Mesendoderm (in vitro differentiated cells): ENCODE results near the gene C9orf57.
"Not testable (repeated sequence)": the region's sequence is repeated elsewhere in the genome, so short reads cannot be mapped to it uniquely, and the experiment has no call there.

ENCODE experiments used
- DNase-seq: peaks from one replicate; pipeline ENCODE4 v3.0.0; 2013
- H2AK5ac ChIP-seq: 2 replicates; pipeline ENCODE4 v1.6.1; 2013; ENCODE audit warnings: low read length, inconsistent platforms
- H2BK120ac ChIP-seq: 2 replicates; pipeline ENCODE4 v1.6.1; 2013; ENCODE audit warnings: low read depth, mild to moderate bottlenecking, low read length, moderate library complexity, mixed read lengths
- H2BK15ac ChIP-seq: replicated peaks from 2 replicates; pipeline ENCODE4 v1.6.1; 2013; ENCODE audit warnings: low read depth, mild to moderate bottlenecking, moderate library complexity
- H2BK5ac ChIP-seq: 2 replicates; pipeline ENCODE4 v1.6.1; 2013; ENCODE audit warnings: low read length, inconsistent platforms
- H3K18ac ChIP-seq: 2 replicates; pipeline ENCODE4 v1.6.1; 2013; ENCODE audit warnings: mild to moderate bottlenecking, low read length, mixed read lengths
- H3K23ac ChIP-seq: one replicate; pipeline ENCODE4 v1.6.1; 2013; ENCODE audit warnings: low read length
- H3K27ac ChIP-seq: 2 replicates; pipeline ENCODE4 v1.5.1; 2013; ENCODE audit warnings: low read depth, mild to moderate bottlenecking, inconsistent platforms, low read length, moderate library complexity
- H3K27me3 ChIP-seq: 2 replicates; pipeline ENCODE4 v1.6.1; 2013; ENCODE audit warnings: low read length, control low read depth, mild to moderate bottlenecking, inconsistent platforms; ENCODE audit not compliant: insufficient read depth, poor library complexity
- H3K36me3 ChIP-seq: 2 replicates; pipeline ENCODE4 v1.6.1; 2013; ENCODE audit warnings: low read length, inconsistent platforms; ENCODE audit not compliant: control insufficient read depth, insufficient read depth
- H3K4ac ChIP-seq: one replicate; pipeline ENCODE4 v1.6.1; 2013; ENCODE audit warnings: low read depth, mild to moderate bottlenecking, low read length, moderate library complexity
- H3K4me1 ChIP-seq: 2 replicates; pipeline ENCODE4 v1.6.1; 2013; ENCODE audit warnings: low read depth, low read length, inconsistent platforms; ENCODE audit not compliant: control insufficient read depth
- H3K4me2 ChIP-seq: 2 replicates; pipeline ENCODE4 v1.6.1; 2013; ENCODE audit warnings: low read length
- H3K4me3 ChIP-seq: 2 replicates; pipeline ENCODE4 v1.5.1; 2013; ENCODE audit warnings: mild to moderate bottlenecking, low read length
- H3K56ac ChIP-seq: one replicate; pipeline ENCODE4 v1.6.1; 2013; ENCODE audit warnings: low read length
- H3K79me1 ChIP-seq: 2 replicates; pipeline ENCODE4 v1.6.1; 2013; ENCODE audit warnings: low read length, inconsistent platforms
- H3K79me2 ChIP-seq: 2 replicates; pipeline ENCODE4 v1.6.1; 2013; ENCODE audit warnings: mild to moderate bottlenecking, low read length; ENCODE audit not compliant: control insufficient read depth, insufficient read depth
- H3K9ac ChIP-seq: 2 replicates; pipeline ENCODE4 v1.6.1; 2013; ENCODE audit warnings: low read length, inconsistent platforms
- H4K5ac ChIP-seq: one replicate; pipeline ENCODE4 v1.6.1; 2013; ENCODE audit warnings: low read length
- H4K8ac ChIP-seq: one replicate; pipeline ENCODE4 v1.6.1; 2013; ENCODE audit warnings: low read depth, mild to moderate bottlenecking, control low read depth, low read length, moderate library complexity
- whole genome bisulfite sequencing: extraction: QIAGEN DNeasy Blood & Tissue Kit; methylation state at CpG from one replicate; pipeline ENCODE4 v1.1.7; 2013; ENCODE audit warnings: low lambda C conversion rate, missing lambda C conversion rate; ENCODE audit not compliant: insufficient coverage; ENCODE audit errors: extremely low coverage; 5-methylcytosine and 5-hydroxymethylcytosine counted together

The C9orf57 gene

DNA sequence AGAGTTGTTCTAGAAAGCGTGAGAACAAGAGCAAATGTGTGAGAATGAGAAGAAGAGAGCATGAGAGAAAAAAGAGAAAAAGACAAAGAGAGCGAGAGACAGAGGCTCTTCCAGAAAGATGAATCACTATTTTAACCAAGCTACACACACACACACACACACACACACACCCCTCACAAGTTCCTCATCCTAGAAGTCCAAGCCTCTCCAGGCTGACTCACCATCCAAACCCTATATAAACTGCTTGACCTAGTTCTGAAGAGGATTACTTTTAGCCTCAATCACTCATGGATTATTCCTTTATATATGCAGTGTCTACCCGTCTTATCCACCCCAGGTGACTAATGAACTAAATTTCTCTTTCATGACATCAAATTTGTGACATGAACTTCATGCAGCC, 37.6 kb downstream of the C9orf57 start:
- Histone ChIP-seq H3K4ac (no peak overlapping the region), H3K56ac (no peak overlapping the region), H3K79me2 (no peaks in the 10 kb centered on the region), H3K27me3 (no peaks in the 10 kb centered on the region), H3K23ac (no peak overlapping the region), H2BK5ac (no peak overlapping the region), H4K8ac (no peak overlapping the region), H3K27ac (no peak overlapping the region), H3K36me3 (no peaks in the 10 kb centered on the region), H3K4me2 (no peak overlapping the region), H3K4me3 (no peak overlapping the region), H2AK5ac (no peak overlapping the region), H2BK15ac (no peak overlapping the region), H4K5ac (no peak overlapping the region), H3K18ac (no peak overlapping the region), H3K79me1 (no peaks in the 10 kb centered on the region), H3K4me1 (no peaks in the 10 kb centered on the region), H3K9ac (no peak overlapping the region), H2BK120ac (no peak overlapping the region)
- no peak for DNase-seq
- no CpG with 5 or more reads among the region's 3 CpGs for WGBS

- Histone ChIP-seq H3K18ac (no peak overlapping the region), H3K79me2 (no peaks in the 10 kb centered on the region), H2BK120ac (no peak overlapping the region), H2BK5ac (no peak overlapping the region), H4K5ac (no peak overlapping the region), H2AK5ac (no peak overlapping the region), H3K27ac (no peak overlapping the region), H3K23ac (no peak overlapping the region), H3K36me3 (no peaks in the 10 kb centered on the region), H2BK15ac (no peak overlapping the region), H3K4me2 (no peak overlapping the region), H3K27me3 (no peaks in the 10 kb centered on the region), H3K4me1 (no peaks in the 10 kb centered on the region), H3K79me1 (no peaks in the 10 kb centered on the region), H3K4me3 (no peak overlapping the region), H4K8ac (no peak overlapping the region), H3K56ac (no peak overlapping the region), H3K9ac (no peak overlapping the region), H3K4ac (no peak overlapping the region)
- DNase-seq, result no peak
- no CpG with 5 or more reads among the region's 1 CpG for WGBS
Measured at GRCh38 chr9:72013292-72013760, 47.1 kb downstream of the C9orf57 start.

DNA sequence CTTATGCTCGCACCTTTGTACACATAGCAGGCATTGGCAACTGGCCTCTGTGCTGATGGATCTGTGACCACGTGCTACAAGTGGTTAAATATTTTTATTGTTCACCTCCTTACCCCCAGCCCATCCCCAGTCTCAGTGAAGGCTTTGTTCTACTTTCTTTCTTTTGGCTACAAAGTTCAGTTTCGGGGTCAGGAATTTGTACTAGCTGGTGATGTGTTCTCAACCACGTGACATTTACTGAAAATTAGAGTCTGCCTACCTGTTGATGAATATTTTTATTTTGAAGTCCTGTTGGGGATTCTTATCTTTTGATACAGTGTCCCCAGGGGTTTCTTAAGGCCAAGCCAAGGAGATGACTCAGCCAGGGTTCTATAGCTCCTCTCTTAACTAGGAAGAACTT, 47.8 kb downstream of the C9orf57 start:
- H2AK5ac ChIP-seq, result no peak overlapping the region
- no peak overlapping the region for H4K8ac ChIP-seq
- WGBS, result no CpG with 5 or more reads among the region's 4 CpGs
- H3K18ac ChIP-seq, result no peak overlapping the region
- H3K23ac ChIP-seq, result no peak overlapping the region
- no peaks in the 10 kb centered on the region for H3K4me1 ChIP-seq
- no peak overlapping the region for H3K9ac ChIP-seq
- H3K79me2 ChIP-seq, result no peaks in the 10 kb centered on the region
- no peak overlapping the region for H2BK15ac ChIP-seq
- no peaks in the 10 kb centered on the region for H3K27me3 ChIP-seq
- H3K79me1 ChIP-seq, result no peaks in the 10 kb centered on the region
- no peak overlapping the region for H3K56ac ChIP-seq
- DNase-seq, result no peak
- H3K27ac ChIP-seq, result no peak overlapping the region
- H4K5ac ChIP-seq, result no peak overlapping the region
- H3K4me3 ChIP-seq, result no peak overlapping the region
- H2BK5ac ChIP-seq, result no peak overlapping the region
- no peak overlapping the region for H3K4me2 ChIP-seq
- no peak overlapping the region for H3K4ac ChIP-seq
- H2BK120ac ChIP-seq, result no peak overlapping the region
- H3K36me3 ChIP-seq, result no peaks in the 10 kb centered on the region

DNA sequence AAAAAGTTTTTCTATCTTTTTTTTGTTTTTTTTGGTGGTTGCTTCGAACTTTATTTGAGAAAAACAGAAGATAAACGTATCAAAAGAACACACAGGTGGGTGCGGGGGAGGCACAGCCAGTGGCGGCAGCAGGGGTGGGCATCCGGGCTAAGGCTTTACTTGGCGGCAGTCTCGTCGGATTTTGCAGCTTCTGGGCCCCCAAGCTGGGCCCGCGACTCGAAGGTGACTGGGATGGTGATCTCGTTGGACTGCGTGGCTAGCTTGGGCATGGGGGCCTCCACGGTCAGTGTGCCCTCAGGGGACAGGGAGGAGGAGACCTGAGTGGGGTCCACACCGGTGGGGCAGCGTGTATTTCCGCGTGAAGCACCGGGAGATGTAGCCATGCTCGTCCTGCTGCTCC, 52.7 kb downstream of the C9orf57 start:
- H3K36me3 ChIP-seq, H3K4me3 ChIP-seq, H3K18ac ChIP-seq, H3K9ac ChIP-seq, H3K4me1 ChIP-seq, H2AK5ac ChIP-seq, H3K4me2 ChIP-seq, H3K4ac ChIP-seq, H3K79me1 ChIP-seq, H3K27me3 ChIP-seq, H4K8ac ChIP-seq, H2BK120ac ChIP-seq, H3K23ac ChIP-seq, H3K56ac ChIP-seq, H4K5ac ChIP-seq, H2BK5ac ChIP-seq, H2BK15ac ChIP-seq, DNase-seq, H3K27ac ChIP-seq, H3K79me2 ChIP-seq: not testable (repeated sequence)
- WGBS, result no CpG with 5 or more reads among the region's 20 CpGs

DNA sequence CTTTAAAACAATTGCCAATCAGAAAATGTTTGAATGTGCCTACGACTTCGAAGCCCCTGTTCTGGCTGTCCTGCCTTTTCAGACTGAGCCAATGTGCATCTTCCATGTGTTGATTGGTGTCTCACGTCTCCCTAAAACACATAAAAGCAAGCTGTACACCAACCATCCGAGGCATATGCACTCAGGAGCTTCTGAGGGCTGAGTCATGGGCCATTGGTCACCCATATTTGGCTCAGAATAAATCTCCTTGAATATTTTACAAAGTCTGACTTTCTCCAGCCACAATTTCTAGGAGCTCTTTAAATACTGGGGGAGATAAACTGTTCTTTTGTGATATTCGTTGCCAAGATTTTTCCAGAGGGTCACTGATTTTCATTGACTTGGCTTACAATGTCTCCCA, 53.9 kb downstream of the C9orf57 start:
- WGBS, result no CpG with 5 or more reads among the region's 5 CpGs
- H2BK120ac ChIP-seq, result no peak overlapping the region
- no peaks in the 10 kb centered on the region for H3K79me2 ChIP-seq
- H4K8ac ChIP-seq, result no peak overlapping the region
- no peaks in the 10 kb centered on the region for H3K79me1 ChIP-seq
- no peak overlapping the region for H3K4ac ChIP-seq
- H2AK5ac ChIP-seq, result no peak overlapping the region
- no peaks in the 10 kb centered on the region for H3K27me3 ChIP-seq
- H4K5ac ChIP-seq, result no peak overlapping the region
- H3K23ac ChIP-seq, result no peak overlapping the region
- DNase-seq, result no peak
- no peaks in the 10 kb centered on the region for H3K36me3 ChIP-seq
- H3K4me3 ChIP-seq, result no peak overlapping the region
- no peak overlapping the region for H3K18ac ChIP-seq
- no peak overlapping the region for H2BK15ac ChIP-seq
- no peaks in the 10 kb centered on the region for H3K4me1 ChIP-seq
- H3K27ac ChIP-seq, result no peak overlapping the region
- no peak overlapping the region for H2BK5ac ChIP-seq
- no peak overlapping the region for H3K56ac ChIP-seq
- H3K4me2 ChIP-seq, result no peak overlapping the region
- H3K9ac ChIP-seq, result no peak overlapping the region

- Histone ChIP-seq H3K27ac (no peak overlapping the region), H3K18ac (no peak overlapping the region), H2AK5ac (no peak overlapping the region), H3K79me2 (no peaks in the 10 kb centered on the region), H3K4me1 (no peaks in the 10 kb centered on the region), H3K27me3 (no peaks in the 10 kb centered on the region), H3K9ac (no peak overlapping the region), H3K36me3 (no peaks in the 10 kb centered on the region), H4K8ac (no peak overlapping the region), H3K23ac (no peak overlapping the region), H3K4me2 (no peak overlapping the region), H3K4me3 (no peak overlapping the region), H2BK120ac (no peak overlapping the region), H3K56ac (no peak overlapping the region), H2BK5ac (no peak overlapping the region), H2BK15ac (no peak overlapping the region), H4K5ac (no peak overlapping the region), H3K4ac (no peak overlapping the region), H3K79me1 (no peaks in the 10 kb centered on the region)
- no peak for DNase-seq
Measured at GRCh38 chr9:72005451-72005850, 55.0 kb downstream of the C9orf57 start.
